Esophagus muscularis mucosa (tissue), 3 donors: Measurements from ENCODE around the gene HOXB1.

Experiments
- POLR2A ChIP-seq: fragments of 450-650 bp; IDR thresholded peaks from one replicate; pipeline ENCODE4 v1.6.1; 2017; ENCODE audit warnings: antibody characterized with exemption, moderate library complexity, mild to moderate bottlenecking, low read depth
- POLR2AphosphoS5 ChIP-seq, 2 donors: sonication (generic); formaldehyde crosslinking; IDR thresholded peaks; one replicate each; pipeline ENCODE4 v1.6.1; 2017; ENCODE audit warnings: antibody characterized with exemption in 2 of 2
- TF ChIP-seq, protein P1 (sequence below), 3 experiments: fragments of 200-600 bp in 2 of 3; fragments of 450-650 bp in 1 of 3; sonication (generic) in 2 of 3; IDR thresholded peaks; one replicate each; pipeline ENCODE4 v1.5.1; 2017 to 2019; ENCODE audit warnings: antibody characterized with exemption in 3 of 3, mild to moderate bottlenecking in 2 of 3, moderate library complexity in 1 of 3

GRCh38 chr17:48554412-48555257 is 23.8 kb upstream of the HOXB1 start:
- TF ChIP-seq, protein P1, sequence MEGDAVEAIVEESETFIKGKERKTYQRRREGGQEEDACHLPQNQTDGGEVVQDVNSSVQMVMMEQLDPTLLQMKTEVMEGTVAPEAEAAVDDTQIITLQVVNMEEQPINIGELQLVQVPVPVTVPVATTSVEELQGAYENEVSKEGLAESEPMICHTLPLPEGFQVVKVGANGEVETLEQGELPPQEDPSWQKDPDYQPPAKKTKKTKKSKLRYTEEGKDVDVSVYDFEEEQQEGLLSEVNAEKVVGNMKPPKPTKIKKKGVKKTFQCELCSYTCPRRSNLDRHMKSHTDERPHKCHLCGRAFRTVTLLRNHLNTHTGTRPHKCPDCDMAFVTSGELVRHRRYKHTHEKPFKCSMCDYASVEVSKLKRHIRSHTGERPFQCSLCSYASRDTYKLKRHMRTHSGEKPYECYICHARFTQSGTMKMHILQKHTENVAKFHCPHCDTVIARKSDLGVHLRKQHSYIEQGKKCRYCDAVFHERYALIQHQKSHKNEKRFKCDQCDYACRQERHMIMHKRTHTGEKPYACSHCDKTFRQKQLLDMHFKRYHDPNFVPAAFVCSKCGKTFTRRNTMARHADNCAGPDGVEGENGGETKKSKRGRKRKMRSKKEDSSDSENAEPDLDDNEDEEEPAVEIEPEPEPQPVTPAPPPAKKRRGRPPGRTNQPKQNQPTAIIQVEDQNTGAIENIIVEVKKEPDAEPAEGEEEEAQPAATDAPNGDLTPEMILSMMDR (IDR thresholded peaks at IDR 0.05), result no peak
- TF ChIP-seq POLR2AphosphoS5 (IDR thresholded peaks at IDR 0.05), result no peak
- TF ChIP-seq POLR2A, result no peak
